SH-SY5Y (cell line): ENCODE results near the gene PAX5.

Source experiments
- GATA2 ChIP-seq: IDR thresholded peaks from 2 replicates; pipeline ENCODE4 v1.6.1; 2011; ENCODE audit warnings: mild to moderate bottlenecking, low read depth, low read length
- GATA3 ChIP-seq: IDR thresholded peaks from 2 replicates; pipeline ENCODE4 v1.6.1; 2011; ENCODE audit warnings: low read depth, mild to moderate bottlenecking, low read length, moderate library complexity

DNA sequence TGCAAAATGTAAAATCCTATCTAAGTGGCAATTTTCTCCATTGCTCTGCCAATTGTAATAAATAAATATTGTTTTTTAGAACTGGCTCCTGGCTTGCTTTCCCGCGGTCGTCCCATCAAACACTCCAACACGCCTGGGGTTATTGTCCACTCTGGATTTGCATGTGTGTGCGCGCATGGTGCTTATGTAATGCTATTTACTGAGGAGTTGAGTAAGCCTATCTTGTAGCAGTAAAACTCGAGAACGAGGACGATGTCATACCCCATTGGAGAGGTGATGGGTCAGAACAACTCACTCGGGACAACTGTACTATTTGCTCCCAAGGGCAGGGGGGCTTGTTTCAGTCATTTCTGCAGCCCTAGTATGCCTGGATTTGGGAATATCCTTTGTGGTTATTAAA lies 220.9 kb downstream of the PAX5 start:
- TF ChIP-seq GATA2: no peak
- TF ChIP-seq GATA3: no peak
